OCI-M2 (cell line): ENCODE measurements around the gene MGLL.

ENCODE experiments used
- DNase-seq: peaks from one replicate; lab custom pipeline; 2025; ENCODE audit not compliant: unreplicated experiment; lab: John Stamatoyannopoulos, UW

Gene MGLL

DNA sequence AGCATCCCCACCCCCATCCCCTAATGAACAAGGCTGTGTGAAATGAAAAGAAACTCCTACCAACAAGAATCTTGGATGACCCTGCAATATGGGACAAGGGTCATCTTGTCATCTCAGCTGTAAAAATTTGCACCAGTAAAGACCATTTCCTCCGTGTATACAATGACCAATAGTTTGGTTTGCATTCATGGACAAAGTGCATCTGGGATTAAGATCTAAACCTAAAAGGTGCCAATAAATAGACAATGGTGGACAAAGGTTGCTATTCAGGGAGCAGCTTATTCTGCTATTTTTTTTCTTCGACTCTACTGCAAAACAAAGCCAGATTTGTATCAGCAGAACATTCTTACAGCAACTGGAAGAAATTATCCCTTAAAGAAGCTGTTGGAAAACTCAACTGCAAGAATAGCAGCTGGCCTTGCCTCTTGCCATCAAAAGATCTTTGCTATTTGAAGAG lies 8.0 kb downstream of the MGLL start:
- DNase-seq: no peak

GRCh38 chr3:127812151-127812550 lies 10.2 kb downstream of the MGLL start:
- no peak for DNase-seq

GRCh38 chr3:127811717-127812116 lies 10.6 kb downstream of the MGLL start:
- no peak for DNase-seq

DNA sequence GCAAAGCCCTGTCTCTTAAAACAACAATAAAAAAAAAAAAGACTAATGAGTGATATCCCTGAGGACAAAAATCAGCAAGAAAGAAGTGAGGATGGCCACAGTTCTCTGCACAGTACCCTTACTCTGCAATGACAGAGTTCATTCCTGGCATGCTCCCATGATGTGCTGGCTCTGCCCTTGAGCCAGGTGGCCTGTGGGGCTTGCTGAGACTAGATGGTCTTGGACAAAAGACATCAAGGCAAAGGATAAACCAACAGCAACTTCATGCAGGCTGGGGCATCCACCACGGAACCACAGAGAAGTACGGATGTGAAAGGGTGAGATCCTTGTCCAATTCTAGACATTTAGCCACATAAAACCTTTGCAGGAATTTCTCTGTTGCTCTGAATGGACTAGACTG lies 12.7 kb downstream of the MGLL start:
- no peak for DNase-seq

- no peak for DNase-seq
These were observed 13.1 kb downstream of the MGLL start for GRCh38 chr3:127809211-127809610.

GRCh38 chr3:127808197-127808596 lies 14.1 kb downstream of the MGLL start:
- DNase-seq: no peak

GRCh38 chr3:127805026-127805753 lies 17.1 kb downstream of the MGLL start:
- DNase-seq: no peak

- no peak for DNase-seq
These were observed 18.2 kb downstream of the MGLL start for GRCh38 chr3:127804141-127804540.

GRCh38 chr3:127803619-127804018 lies 18.7 kb downstream of the MGLL start:
- no peak for DNase-seq

GRCh38 chr3:127802606-127803005 lies 19.7 kb downstream of the MGLL start:
- DNase-seq: no peak

GRCh38 chr3:127801731-127802313 lies 20.5 kb downstream of the MGLL start:
- DNase-seq: no peak

GRCh38 chr3:127800508-127800907 lies 21.8 kb downstream of the MGLL start:
- no peak for DNase-seq

- no peak for DNase-seq
These were observed 22.7 kb downstream of the MGLL start for GRCh38 chr3:127799476-127800222.

DNA sequence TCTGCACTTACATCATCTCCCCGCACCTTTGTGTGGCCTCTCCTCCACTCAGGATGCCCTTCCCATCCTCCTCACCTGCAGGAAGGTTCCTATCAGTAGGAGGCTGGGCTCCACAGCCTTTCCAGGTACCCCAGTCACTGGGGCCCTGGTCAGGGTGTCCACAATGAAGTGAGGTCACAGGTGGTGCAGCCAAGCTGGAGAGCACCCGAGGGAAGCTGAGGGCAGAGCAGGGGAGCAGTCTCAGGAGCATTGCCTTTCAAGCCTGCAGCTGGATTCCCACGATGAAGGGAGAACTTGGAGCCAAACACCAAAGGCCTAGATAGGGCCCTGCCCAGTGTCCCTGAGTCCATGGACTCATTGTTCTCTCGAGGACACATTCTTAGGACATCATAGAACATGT lies 23.6 kb downstream of the MGLL start:
- no peak for DNase-seq

DNA sequence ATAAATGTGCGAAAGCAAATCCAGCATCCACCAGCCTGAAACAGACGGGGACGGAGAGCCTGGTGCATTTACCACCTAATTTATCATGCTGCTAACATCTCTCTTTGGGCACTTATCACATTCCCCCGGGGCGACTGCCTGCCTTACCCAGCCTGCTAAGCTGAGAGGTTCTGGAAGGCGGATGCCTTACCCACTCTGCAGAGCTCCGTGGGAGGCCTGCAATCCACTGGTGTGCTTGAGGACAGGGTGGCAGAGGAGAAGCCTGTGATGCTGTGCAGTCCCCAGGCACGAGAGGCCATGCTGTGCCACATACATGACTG lies 25.5 kb downstream of the MGLL start:
- DNase-seq: no peak

- no peak for DNase-seq
These were observed 26.1 kb downstream of the MGLL start for GRCh38 chr3:127796045-127796830.

- no peak for DNase-seq
These were observed 27.3 kb downstream of the MGLL start for GRCh38 chr3:127794972-127795371.

GRCh38 chr3:127794402-127794801 lies 27.9 kb downstream of the MGLL start:
- DNase-seq: no peak

DNA sequence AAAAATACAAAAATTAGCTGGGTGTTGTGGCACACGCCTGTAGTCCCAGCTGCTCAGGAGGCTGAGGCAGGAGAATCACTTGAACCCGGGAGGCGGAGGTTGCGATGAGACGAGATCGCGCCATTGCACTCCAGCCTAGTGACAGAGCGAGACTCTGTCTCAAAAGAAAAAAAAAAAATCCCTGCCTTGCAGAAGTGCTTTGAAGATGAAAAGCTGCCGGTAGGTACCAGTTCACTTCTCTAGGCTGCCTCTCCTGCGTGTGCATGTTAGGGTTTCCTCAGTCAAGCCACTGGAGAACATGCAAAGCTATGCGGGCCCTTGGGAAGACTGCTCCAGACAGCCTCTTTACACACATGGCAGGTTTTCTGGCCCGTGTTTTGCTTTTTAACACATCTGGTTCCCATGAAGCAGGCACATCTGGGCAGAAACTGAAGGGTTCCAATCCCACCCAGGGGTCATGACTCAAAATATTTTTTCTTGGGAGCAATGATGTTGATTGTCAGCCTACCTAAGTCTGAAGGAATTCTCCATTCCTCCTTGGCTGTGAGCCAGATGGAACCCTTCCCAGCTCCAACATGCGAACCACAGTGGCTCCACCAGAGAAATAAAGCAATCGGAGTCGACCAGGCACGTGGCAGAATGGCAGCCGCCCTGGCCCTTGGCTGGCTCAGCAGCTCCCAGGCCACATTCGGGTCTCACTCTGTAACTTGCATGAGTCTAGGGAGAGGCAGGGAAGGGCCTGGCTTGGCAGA lies 29.6 kb downstream of the MGLL start:
- no peak for DNase-seq

GRCh38 chr3:127791221-127791913 lies 30.9 kb downstream of the MGLL start:
- no peak for DNase-seq
